Measurements from ENCODE around the gene AKAP9.
"Not testable (repeated sequence)": the region's sequence is repeated elsewhere in the genome, so short reads cannot be mapped to it uniquely, and the experiment has no call there.

AKAP9 gene

DNA sequence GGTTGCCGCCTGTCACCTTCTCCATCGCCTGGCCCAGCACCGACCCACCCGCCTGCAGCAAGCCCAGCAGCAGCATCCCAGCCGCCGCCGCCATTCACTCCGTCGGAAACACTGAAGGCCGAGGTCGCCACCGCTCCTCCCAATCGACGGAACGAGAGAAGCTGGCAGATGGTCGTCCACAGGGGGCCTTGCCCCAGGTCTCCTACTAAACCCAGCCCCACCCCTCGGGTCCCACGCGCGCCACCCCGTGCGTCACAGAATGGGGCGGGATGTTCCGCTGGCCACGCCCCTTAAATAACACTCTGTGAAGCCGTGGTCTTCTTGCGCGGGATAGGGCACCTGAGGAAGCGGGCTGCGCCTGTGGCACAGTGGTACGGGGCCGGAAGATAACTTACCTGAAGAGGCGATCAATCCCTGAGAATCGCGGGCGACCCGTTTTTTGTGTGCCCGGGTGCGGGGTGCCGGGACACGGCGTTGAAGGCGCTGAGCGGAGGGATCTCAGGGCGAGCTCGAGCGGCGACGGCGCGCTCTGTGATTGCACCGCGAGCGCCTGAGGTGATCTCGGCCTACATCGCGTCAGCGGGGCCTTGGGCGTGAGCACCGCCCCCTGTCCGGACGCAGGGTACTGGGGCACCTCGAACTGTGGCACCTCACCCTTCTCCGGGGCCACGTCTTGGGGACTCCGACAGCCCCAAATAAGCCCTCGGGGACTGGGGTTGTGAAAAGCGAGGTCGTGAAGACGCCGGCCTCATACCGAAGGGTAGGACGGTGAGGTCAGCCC is 193.8 kb downstream of the AKAP9 start, which contains the start of gene CYP51A1:
Gene CYP51A1, minus strand, starts transcription at position 207 of the 781 bp plus-strand sequence. Its CDS starts 113 bp downstream, at position 94.
- DNase-seq (ENCODE audit: low read depth), result peak; percentile 89

DNA sequence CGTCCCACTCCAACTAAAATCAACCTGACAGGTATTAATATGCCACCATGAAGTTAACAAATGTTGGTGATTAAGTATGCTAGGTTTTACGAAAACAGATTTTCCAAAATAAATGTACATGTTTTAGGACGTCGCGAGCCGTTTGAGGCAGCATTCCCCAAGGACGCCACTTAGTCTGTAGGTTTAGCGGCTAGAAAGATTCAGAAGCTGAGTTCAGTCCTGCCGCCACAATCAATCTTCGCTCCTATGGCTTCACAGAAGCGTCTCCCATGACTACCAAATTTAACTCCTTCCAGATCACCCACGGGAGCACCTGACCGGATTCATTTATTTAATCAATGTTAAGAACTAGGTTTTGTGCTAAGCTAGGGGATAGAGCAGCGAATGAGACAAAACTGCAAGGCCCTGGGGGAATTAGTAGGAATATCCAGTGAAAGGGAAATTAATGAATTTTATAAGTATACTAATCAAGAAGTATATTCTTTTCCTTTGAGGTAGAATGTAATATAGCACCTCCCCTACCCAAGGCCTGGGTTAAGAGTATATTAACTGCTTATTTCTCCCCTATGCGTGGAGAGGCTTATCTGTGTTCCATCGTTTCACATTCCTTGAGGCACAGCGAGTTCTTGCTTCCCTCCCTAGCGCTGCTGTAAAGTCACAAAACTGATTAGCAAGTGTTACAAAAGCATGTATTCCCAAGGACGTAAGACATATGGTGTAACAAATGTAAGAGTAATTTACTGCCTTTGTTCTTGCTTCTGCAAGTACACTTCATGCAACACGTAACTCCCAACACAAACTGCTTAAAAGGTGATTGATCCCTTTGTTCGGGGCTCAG is 194.6 kb downstream of the AKAP9 start:
- DNase-seq (ENCODE audit: low read depth), result peak; percentile 93

DNA sequence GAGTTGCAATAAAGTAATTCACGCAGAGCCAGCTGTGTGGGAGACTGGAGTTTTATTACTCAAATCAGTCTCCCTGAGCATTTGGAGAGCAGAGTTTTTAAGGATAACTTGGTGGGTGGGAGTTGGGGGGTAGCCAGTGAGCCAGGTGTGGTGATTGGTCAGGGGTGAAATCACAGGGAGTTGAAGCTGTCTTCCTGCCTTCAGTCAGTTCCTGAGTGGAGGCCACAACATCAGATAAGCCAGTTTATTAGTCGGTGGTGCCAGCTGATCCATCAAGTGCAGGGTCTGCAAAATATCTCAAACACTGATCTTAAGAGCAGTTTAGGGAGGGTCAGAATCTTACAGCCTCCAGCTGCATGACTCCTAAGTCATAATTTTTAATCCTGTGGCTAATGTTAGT is 196.9 kb downstream of the AKAP9 start:
- DNase-seq (ENCODE audit: low read depth), result peak; percentile 99

DNA sequence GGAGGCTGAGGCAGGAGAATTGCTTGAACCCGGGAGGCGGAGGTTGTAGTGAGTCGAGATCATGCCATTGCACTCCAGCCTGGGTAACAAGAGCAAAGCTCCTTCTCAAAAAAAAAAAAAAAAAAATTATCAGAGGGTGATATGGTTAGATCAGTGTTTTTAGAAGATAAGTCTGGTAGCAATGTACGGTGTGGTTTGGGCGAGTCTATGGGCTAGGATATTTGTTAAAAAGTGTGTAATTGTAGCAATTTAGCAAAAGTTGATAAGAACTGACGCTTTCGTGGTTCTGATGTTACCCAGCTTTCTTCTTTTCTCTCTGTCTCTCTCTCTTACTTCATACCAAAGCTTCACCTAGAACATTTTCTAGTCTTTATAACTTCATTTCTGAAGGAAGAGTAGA is 200.5 kb downstream of the AKAP9 start:
- DNase-seq (ENCODE audit: low read depth), result no peak

- DNase-seq (ENCODE audit: low read depth), result not testable (repeated sequence)
Observed at GRCh38 chr7:92142791-92143190, 202.1 kb downstream of the AKAP9 start.

GRCh38 chr7:92143192-92143880 is 202.7 kb downstream of the AKAP9 start:
- not testable (repeated sequence) for DNase-seq (ENCODE audit: low read depth)

DNA sequence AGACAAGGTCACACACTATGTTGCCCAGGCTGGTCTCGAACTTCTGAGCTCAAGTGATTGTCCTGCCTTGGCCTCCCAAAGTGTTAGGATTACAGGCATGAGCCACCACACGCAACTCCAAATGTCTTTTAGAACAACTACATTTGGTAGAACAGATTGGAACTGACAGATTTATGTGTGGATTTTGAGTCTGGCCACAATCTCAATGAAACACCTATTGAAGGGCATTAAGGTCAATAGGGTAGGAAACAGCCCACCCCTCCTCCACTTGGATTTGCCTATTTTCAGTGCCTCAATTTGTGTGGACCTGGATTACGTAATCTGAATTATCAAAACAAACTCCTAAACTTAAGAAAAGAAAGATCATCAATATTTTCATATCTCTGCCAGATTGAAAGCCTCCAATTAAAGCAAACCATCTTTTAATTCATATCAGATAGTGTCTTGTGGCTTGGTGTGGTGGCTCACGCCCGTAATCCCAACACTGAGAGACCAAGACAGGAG is 209.1 kb downstream of the AKAP9 start:
- DNase-seq (ENCODE audit: low read depth), result no peak

- DNase-seq (ENCODE audit: low read depth), result no peak
Observed at GRCh38 chr7:92150450-92151017, 209.9 kb downstream of the AKAP9 start.

GRCh38 chr7:92155108-92155739 is 214.6 kb downstream of the AKAP9 start:
- DNase-seq (ENCODE audit: low read depth), result no peak

GRCh38 chr7:92156990-92157389 is 216.3 kb downstream of the AKAP9 start:
- peak; percentile 77 for DNase-seq (ENCODE audit: low read depth)

- DNase-seq (ENCODE audit: low read depth), result peak; percentile 89
Observed at GRCh38 chr7:92158660-92159575, 218.3 kb downstream of the AKAP9 start.

Data from amniotic epithelial cell (primary cell).